SU-DHL-6 (cell line): ENCODE results near the gene PCF11.

Experiments used
- EZH2phosphoT487 ChIP-seq: fragments of 200-600 bp; sonication (generic), shearing (Covaris generic); conservative IDR thresholded peaks from 2 replicates; pipeline ENCODE4 v1.6.1; 2018; ENCODE audit warnings: mild to moderate bottlenecking, antibody characterized with exemption, low read length, moderate library complexity, mixed read lengths
- TF ChIP-seq, protein P1 (sequence below): fragments of 200-600 bp; sonication (generic); IDR thresholded peaks from one replicate; pipeline ENCODE4 v1.5.1; 2017; ENCODE audit warnings: antibody characterized with exemption, mild to moderate bottlenecking, low read length, moderate library complexity; ENCODE audit not compliant: insufficient read depth, poor library complexity, severe bottlenecking

- TF ChIP-seq, protein P1, sequence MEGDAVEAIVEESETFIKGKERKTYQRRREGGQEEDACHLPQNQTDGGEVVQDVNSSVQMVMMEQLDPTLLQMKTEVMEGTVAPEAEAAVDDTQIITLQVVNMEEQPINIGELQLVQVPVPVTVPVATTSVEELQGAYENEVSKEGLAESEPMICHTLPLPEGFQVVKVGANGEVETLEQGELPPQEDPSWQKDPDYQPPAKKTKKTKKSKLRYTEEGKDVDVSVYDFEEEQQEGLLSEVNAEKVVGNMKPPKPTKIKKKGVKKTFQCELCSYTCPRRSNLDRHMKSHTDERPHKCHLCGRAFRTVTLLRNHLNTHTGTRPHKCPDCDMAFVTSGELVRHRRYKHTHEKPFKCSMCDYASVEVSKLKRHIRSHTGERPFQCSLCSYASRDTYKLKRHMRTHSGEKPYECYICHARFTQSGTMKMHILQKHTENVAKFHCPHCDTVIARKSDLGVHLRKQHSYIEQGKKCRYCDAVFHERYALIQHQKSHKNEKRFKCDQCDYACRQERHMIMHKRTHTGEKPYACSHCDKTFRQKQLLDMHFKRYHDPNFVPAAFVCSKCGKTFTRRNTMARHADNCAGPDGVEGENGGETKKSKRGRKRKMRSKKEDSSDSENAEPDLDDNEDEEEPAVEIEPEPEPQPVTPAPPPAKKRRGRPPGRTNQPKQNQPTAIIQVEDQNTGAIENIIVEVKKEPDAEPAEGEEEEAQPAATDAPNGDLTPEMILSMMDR = no peak
- no peak for TF ChIP-seq EZH2phosphoT487
These were observed 38.1 kb upstream of the PCF11 start for GRCh38 chr11:83118814-83119213.
